Endothelial cell (in vitro differentiated cells): ENCODE measurements around the gene CSNK1A1L. TPM values are rescaled to one million over a fixed set of nuclear protein-coding genes. Genes with fewer than 3 reads are reported as not detected.
A peak's percentile ranks its signal among the peaks of the same experiment; 100 is the strongest.
"Not testable (repeated sequence)": the region's sequence is repeated elsewhere in the genome, so short reads cannot be mapped to it uniquely, and the experiment has no call there.

Source experiments
- DNase-seq: peaks from one replicate; pipeline ENCODE4 v3.0.0; 2021; ENCODE audit warnings: low spot score
- H3K27ac Mint-ChIP-seq: one replicate; pipeline ENCODE4 v1.8.0; 2021; ENCODE audit warnings: mixed read lengths, inconsistent platforms; ENCODE audit not compliant: unreplicated experiment
- H3K27me3 Mint-ChIP-seq: one replicate; pipeline ENCODE4 v1.8.0; 2021; ENCODE audit warnings: mild to moderate bottlenecking, moderate library complexity, mixed read lengths, inconsistent platforms; ENCODE audit not compliant: unreplicated experiment
- H3K36me3 Mint-ChIP-seq: one replicate; pipeline ENCODE4 v1.8.0; 2021; ENCODE audit warnings: mild to moderate bottlenecking, low read depth, mixed read lengths, inconsistent platforms; ENCODE audit not compliant: unreplicated experiment
- H3K4me1 Mint-ChIP-seq: one replicate; pipeline ENCODE4 v1.8.0; 2021; ENCODE audit warnings: mild to moderate bottlenecking, mixed read lengths, inconsistent platforms; ENCODE audit not compliant: unreplicated experiment
- H3K4me3 Mint-ChIP-seq: one replicate; pipeline ENCODE4 v1.8.0; 2021; ENCODE audit warnings: mild to moderate bottlenecking, mixed read lengths, inconsistent platforms; ENCODE audit not compliant: unreplicated experiment
- H3K9me3 Mint-ChIP-seq: one replicate; pipeline ENCODE4 v1.8.0; 2021; ENCODE audit warnings: mixed read lengths, inconsistent platforms; ENCODE audit not compliant: unreplicated experiment
- total RNA-seq: library from RNA; stranded (reverse); fragmentation: NEBNext Ultra II Directional; extraction: Animal tissue kit (Norgen Biotek cat#: 25700); gene quantifications from one replicate; pipeline ENCODE4 v1.2.1, GENCODE V29; 2021; ENCODE audit not compliant: unreplicated experiment
- TF ChIP-seq, protein P1 (sequence below): fragments of 200-600 bp; sonication (generic); IDR thresholded peaks from one replicate; pipeline ENCODE4 v1.5.0; 2021; ENCODE audit warnings: antibody characterized with exemption; ENCODE audit not compliant: unreplicated experiment

The CSNK1A1L gene
- total RNA-seq, 1 donor from 2014 or later = not detected

GRCh38 chr13:37065890-37066526 lies 39.5 kb downstream of the CSNK1A1L start:
- Mint-ChIP-seq H3K27me3 (no peaks in the 10 kb centered on the region), H3K4me1 (no peaks in the 10 kb centered on the region), H3K27ac (no peak overlapping the region), H3K36me3 (no peaks in the 10 kb centered on the region), H3K4me3 (no peak overlapping the region), H3K9me3 (no peaks in the 10 kb centered on the region)
- TF ChIP-seq, protein P1, sequence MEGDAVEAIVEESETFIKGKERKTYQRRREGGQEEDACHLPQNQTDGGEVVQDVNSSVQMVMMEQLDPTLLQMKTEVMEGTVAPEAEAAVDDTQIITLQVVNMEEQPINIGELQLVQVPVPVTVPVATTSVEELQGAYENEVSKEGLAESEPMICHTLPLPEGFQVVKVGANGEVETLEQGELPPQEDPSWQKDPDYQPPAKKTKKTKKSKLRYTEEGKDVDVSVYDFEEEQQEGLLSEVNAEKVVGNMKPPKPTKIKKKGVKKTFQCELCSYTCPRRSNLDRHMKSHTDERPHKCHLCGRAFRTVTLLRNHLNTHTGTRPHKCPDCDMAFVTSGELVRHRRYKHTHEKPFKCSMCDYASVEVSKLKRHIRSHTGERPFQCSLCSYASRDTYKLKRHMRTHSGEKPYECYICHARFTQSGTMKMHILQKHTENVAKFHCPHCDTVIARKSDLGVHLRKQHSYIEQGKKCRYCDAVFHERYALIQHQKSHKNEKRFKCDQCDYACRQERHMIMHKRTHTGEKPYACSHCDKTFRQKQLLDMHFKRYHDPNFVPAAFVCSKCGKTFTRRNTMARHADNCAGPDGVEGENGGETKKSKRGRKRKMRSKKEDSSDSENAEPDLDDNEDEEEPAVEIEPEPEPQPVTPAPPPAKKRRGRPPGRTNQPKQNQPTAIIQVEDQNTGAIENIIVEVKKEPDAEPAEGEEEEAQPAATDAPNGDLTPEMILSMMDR = no peak
- DNase-seq = no peak

DNA sequence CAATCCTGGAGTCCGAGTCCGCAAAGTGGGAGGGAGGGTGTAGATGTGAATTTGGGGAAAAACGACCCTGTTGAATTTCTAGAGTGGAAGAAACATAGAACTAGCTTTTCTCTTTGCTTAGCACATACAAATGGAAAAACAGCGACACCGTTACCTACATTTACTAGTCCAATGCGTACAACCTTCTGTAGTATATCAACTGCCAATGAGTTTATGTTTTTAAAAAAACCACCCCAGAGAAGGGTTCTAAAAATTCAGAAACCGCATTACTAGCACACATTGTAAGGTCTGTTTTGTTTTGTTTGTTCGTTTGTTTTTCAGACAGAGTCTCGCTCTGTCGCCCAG lies 45.6 kb downstream of the CSNK1A1L start:
- Mint-ChIP-seq H3K4me1 (peaks cover 11% of the 10 kb centered on the region), H3K27me3 (no peaks in the 10 kb centered on the region), H3K36me3 (peaks cover 8% of the 10 kb centered on the region), H3K4me3 (peak overlapping the region; percentile 96), H3K9me3 (no peaks in the 10 kb centered on the region), H3K27ac (peak overlapping the region; percentile 41)
- TF ChIP-seq, protein P1 = no peak
- no peak for DNase-seq

DNA sequence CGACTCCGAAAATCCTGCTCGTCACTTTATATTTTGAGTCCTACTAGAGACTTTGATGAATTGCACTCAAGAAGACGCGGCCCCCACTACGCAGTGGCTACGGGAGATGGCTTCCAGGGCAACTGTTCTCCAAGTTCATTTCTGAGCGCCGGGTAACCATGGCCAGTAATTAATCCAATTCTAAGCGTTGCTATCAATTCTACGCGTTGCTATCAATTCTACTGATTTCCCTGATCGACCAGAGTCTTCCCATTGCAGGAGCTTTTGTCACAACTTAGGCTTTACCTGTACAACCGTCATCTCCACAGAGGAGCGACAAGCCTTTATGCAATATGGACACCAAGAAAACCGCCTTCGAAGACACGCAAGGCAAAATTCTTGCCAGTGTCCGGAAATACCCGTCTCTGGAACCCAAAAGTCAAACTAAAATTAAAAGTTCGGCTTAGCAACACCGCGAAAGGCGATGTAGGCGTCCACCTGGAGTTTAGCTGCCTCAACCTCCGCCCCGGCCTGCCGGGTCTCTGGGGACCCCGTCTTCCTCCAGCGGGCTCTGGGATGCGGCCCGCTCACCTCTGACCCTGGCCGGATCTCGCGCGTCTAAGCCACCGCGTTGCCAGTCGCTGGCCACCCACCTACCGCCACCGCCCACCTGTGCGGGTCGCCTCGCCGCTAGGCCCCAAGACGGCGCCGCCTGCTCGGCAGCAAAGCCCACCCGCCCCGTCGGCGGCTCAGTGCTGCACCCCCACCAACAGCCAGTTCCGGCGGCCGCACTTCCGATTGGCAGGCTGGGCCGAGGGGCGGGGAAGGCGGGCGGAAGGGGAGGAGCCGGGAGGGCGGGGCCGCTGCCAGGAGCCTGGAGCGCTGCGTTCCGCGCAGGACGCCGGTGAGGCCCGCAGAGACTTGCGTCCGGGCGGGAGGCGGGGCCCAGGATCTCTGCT lies 46.3 kb downstream of the CSNK1A1L start, which contains the start of gene SUPT20H:
Gene SUPT20H (minus strand): TSS at position 779 of the 938 bp plus-strand sequence. CDS start 8,198 bp downstream, outside the sequence.
- peak within 1 kb of the TSS; percentile 96 for H3K4me3 Mint-ChIP-seq
- peak within 1 kb of the TSS; percentile 98 for H3K27ac Mint-ChIP-seq
- peaks cover 8% of the 10 kb centered on the region for H3K36me3 Mint-ChIP-seq
- H3K27me3 Mint-ChIP-seq = no peaks in the 10 kb centered on the region
- TF ChIP-seq, protein P1 = no peak
- H3K9me3 Mint-ChIP-seq = no peaks in the 10 kb centered on the region
- peaks cover 11% of the 10 kb centered on the region for H3K4me1 Mint-ChIP-seq
- DNase-seq = peak; percentile 94

DNA sequence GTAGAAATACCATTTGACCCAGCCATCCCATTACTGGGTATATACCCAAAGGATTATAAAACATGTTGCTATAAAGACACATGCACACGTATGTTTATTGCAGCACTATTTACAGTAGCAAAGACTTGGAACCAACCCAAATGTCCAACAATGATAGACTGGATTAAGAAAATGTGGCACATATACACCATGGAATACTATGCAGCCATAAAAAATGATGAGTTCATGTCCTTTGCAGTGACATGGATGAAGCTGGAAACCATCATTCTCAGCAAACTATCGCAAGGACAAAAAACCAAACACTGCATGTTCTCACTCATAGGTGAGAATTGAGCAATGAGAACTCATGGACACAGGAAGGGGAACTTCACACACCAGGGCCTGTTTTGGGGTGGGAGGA lies 49.2 kb downstream of the CSNK1A1L start:
- Mint-ChIP-seq H3K4me1 (peaks cover 11% of the 10 kb centered on the region), H3K4me3 (peak overlapping the region; percentile 65), H3K36me3 (peaks cover 13% of the 10 kb centered on the region)
- not testable (repeated sequence) for DNase-seq, H3K27ac Mint-ChIP-seq, H3K27me3 Mint-ChIP-seq, H3K9me3 Mint-ChIP-seq

Other genes with a start within 250 kb of the CSNK1A1L start
- 0.26 TPM for gene SMAD9, start 185.4 kb downstream of the CSNK1A1L start, total RNA-seq
- gene ALG5, start 106.3 kb downstream of the CSNK1A1L start, total RNA-seq = 22.0 TPM
- gene EXOSC8, start 104.9 kb downstream of the CSNK1A1L start, total RNA-seq = 38.1 TPM
- 56.1 TPM for gene SUPT20H, start 46.0 kb downstream of the CSNK1A1L start, total RNA-seq